Endothelial cell of umbilical vein (primary cell): Measurements from ENCODE around the gene ERG. TPM values are rescaled to one million over a fixed set of nuclear protein-coding genes. Genes with fewer than 3 reads are reported as not detected.

ENCODE experiments used
- BruUV-seq: library from RNA; stranded (reverse); fragments of 400-500 nt; replicated peaks from 2 replicates; lab custom pipeline; 2021; lab: Mats Ljungman, UMichigan
- CTCF ChIA-PET: fragments of 300-600, 350-600 bp; sonication (Branson Sonifier 250); formaldehyde crosslinking; loops from one replicate; lab custom pipeline; 2021; ENCODE audit warnings: antibody characterized with exemption, inconsistent platforms; lab: Charles Lee
- POLR2A ChIA-PET: fragments of 300-600, 350-600 bp; sonication (Branson Sonifier 250); formaldehyde crosslinking; loops from one replicate; lab custom pipeline; 2021; ENCODE audit warnings: antibody characterized with exemption, inconsistent platforms; lab: Charles Lee
- DNase-seq: peaks from one replicate; pipeline ENCODE4 v3.0.0-alpha.2; 2011; ENCODE audit warnings: low read depth, low spot score
- FAIRE-seq: peaks from 2 replicates; lab custom pipeline; 2011; peaks lifted over from hg19 to GRCh38; lab: Jason Lieb, UNC
- H2AFZ ChIP-seq: 2 replicates; pipeline ENCODE4 v1.6.0; 2012; ENCODE audit warnings: low read depth, low read length, control low read depth, inconsistent platforms
- H3K27ac ChIP-seq: 2 replicates; pipeline ENCODE4 v1.5.1; 2011; ENCODE audit warnings: low read depth, mild to moderate bottlenecking, control low read depth, low read length, moderate library complexity; ENCODE audit not compliant: insufficient read depth
- H3K27me3 ChIP-seq, 2 experiments: 2 replicates each; pipeline versions ENCODE4 v1.6.0 to v1.6.1; 2011; ENCODE audit warnings: low read length in 2 of 2, mixed read lengths in 1 of 2; ENCODE audit not compliant: control insufficient read depth in 2 of 2, insufficient read depth in 2 of 2
- H3K36me3 ChIP-seq, 2 experiments: 2 replicates in 1 of 2; 3 replicates in 1 of 2; pipeline ENCODE4 v1.5.1; 2011; ENCODE audit warnings: low read length in 2 of 2, mild to moderate bottlenecking in 1 of 2, moderate library complexity in 1 of 2; ENCODE audit not compliant: control insufficient read depth in 2 of 2, insufficient read depth in 2 of 2; ENCODE audit errors: extremely low read depth in 1 of 2
- H3K4me1 ChIP-seq: 3 replicates; pipeline ENCODE4 v1.5.1; 2011; ENCODE audit warnings: mild to moderate bottlenecking, low read length; ENCODE audit not compliant: control insufficient read depth, insufficient read depth; ENCODE audit errors: extremely low read depth
- H3K4me2 ChIP-seq: 2 replicates; pipeline ENCODE4 v1.6.1; 2011; ENCODE audit warnings: low read length, control low read depth, mixed read lengths; ENCODE audit not compliant: insufficient read depth
- H3K4me3 ChIP-seq, 3 experiments: fragments of 200-600 bp in 1 of 3; sonication (generic), shearing (Covaris generic) in 1 of 3; replicated peaks in 1 of 3; 2 replicates each; pipeline ENCODE4 v1.5.1; 2011 to 2016; ENCODE audit warnings: control low read depth in 3 of 3, low read length in 3 of 3, mild to moderate bottlenecking in 2 of 3, inconsistent platforms in 1 of 3, low read depth in 1 of 3, moderate library complexity in 1 of 3; ENCODE audit not compliant: insufficient read depth in 1 of 3
- H3K79me2 ChIP-seq: 2 replicates; pipeline ENCODE4 v1.6.0; 2012; ENCODE audit warnings: low read length, inconsistent platforms; ENCODE audit not compliant: control insufficient read depth, insufficient read depth
- H3K9ac ChIP-seq: replicated peaks from 2 replicates; pipeline ENCODE3; 2011; ENCODE audit warnings: low read length, control low read depth; ENCODE audit not compliant: insufficient read depth; ENCODE audit errors: extremely low read depth
- H3K9me1 ChIP-seq: replicated peaks from 3 replicates; pipeline ENCODE4 v1.6.0; 2011; ENCODE audit warnings: mild to moderate bottlenecking, low read length; ENCODE audit not compliant: control insufficient read depth, insufficient read depth; ENCODE audit errors: extremely low read depth
- H3K9me3 ChIP-seq: replicated peaks from 2 replicates; pipeline ENCODE4 v1.5.1; 2012; ENCODE audit warnings: low read length, inconsistent platforms; ENCODE audit not compliant: control insufficient read depth, insufficient read depth
- H4K20me1 ChIP-seq: replicated peaks from 2 replicates; pipeline ENCODE3; 2011; ENCODE audit warnings: mild to moderate bottlenecking, low read length; ENCODE audit not compliant: control insufficient read depth, insufficient read depth; ENCODE audit errors: extremely low read depth
- CTCF ChIP-seq, 2 donors: IDR thresholded peaks; 1 replicate in 1 of 2; 2 replicates in 1 of 2; pipeline ENCODE4 v1.5.1; 2011; ENCODE audit warnings: low read length in 2 of 2, mild to moderate bottlenecking in 2 of 2, moderate library complexity in 2 of 2, control low read depth in 1 of 2, inconsistent platforms in 1 of 2, low read depth in 1 of 2; ENCODE audit not compliant: insufficient read depth in 1 of 2; ENCODE audit errors: extremely low read depth in 1 of 2
- EZH2 ChIP-seq: IDR thresholded peaks from 2 replicates; pipeline ENCODE4 v1.6.1; 2012; ENCODE audit warnings: borderline replicate concordance, low read depth, mild to moderate bottlenecking, moderate library complexity, low read length, inconsistent platforms; ENCODE audit not compliant: severe bottlenecking
- FOS ChIP-seq: IDR thresholded peaks from 2 replicates; pipeline ENCODE4 v1.6.1; 2011; ENCODE audit warnings: mild to moderate bottlenecking, low read length, moderate library complexity, borderline replicate concordance; ENCODE audit not compliant: insufficient read depth
- GATA2 ChIP-seq: IDR thresholded peaks from 2 replicates; pipeline ENCODE4 v1.7.0; 2011; ENCODE audit warnings: low read depth, mild to moderate bottlenecking, moderate library complexity, mixed read lengths, low read length; ENCODE audit not compliant: insufficient read length, insufficient read depth
- JUN ChIP-seq: IDR thresholded peaks from 2 replicates; pipeline ENCODE4 v1.6.1; 2011; ENCODE audit warnings: borderline replicate concordance, low read depth; ENCODE audit not compliant: insufficient read length, insufficient read depth
- MYC ChIP-seq: IDR thresholded peaks from one replicate; pipeline ENCODE4 v1.6.1; 2011; ENCODE audit warnings: mild to moderate bottlenecking, low read depth, low read length
- POLR2A ChIP-seq: IDR thresholded peaks from 2 replicates; pipeline ENCODE4 v1.6.1; 2012; ENCODE audit warnings: low read depth, mild to moderate bottlenecking, control low read depth, low read length
- POLR2AphosphoS5 ChIP-seq: IDR thresholded peaks from 2 replicates; pipeline ENCODE4 v1.6.1; 2012; ENCODE audit warnings: low read depth, mild to moderate bottlenecking, control low read depth, low read length, moderate library complexity; ENCODE audit not compliant: insufficient read depth
- dilution Hi-C: fragments of 300-500 bp; cut with MboI; formaldehyde crosslinking; loops from one replicate; pipeline ENCODE4 v1.15.0; 2019; ENCODE audit warnings: low sequenced_read_pairs; ENCODE audit not compliant: extremely low pct_ligation_motif_present
- intact Hi-C: fragments of 100-400 bp; cut with micrococcal nuclease; formaldehyde crosslinking; loops from one replicate; pipeline ENCODE4 v1.10.0; 2022
- polyA plus RNA-seq, 4 experiments: library from polyadenylated mRNA; depleted of rRNA in 3 of 4; stranded (reverse) in 3 of 4; unstranded in 1 of 4; fragments of >200 nt; gene quantifications; 2 replicates each; pipeline versions ENCODE4 v1.2.1 to v1.2.3, GENCODE V29; 2011 to 2012; ENCODE audit warnings: missing spikeins in 1 of 4
- total RNA-seq: library from RNA; stranded (reverse); gene quantifications from 2 replicates; pipeline ENCODE4 v1.2.3, GENCODE V29; 2021
- TF ChIP-seq, protein P1 (sequence below): IDR thresholded peaks from 2 replicates; pipeline ENCODE4 v1.6.1; 2011; ENCODE audit not compliant: insufficient read depth, insufficient read length

The ERG gene
- total and polyA plus RNA-seq, 2 donors (not counting 3 experiments of a cell fraction or from before 2014, with no cell fraction given) = 173 to 210 TPM

- Histone ChIP-seq H2AFZ (no peak overlapping the region), H3K79me2 (no peaks in the 10 kb centered on the region), H3K4me2 (no peak overlapping the region), H3K27ac (no peak overlapping the region), H3K4me1 (no peaks in the 10 kb centered on the region), H3K9ac (no peak overlapping the region), H3K9me3 (no peaks in the 10 kb centered on the region), H3K4me3 (no peak overlapping the region), H3K36me3 (no peaks in the 10 kb centered on the region), H3K27me3 (peaks cover 1 to 3% of the 10 kb centered on the region in 2 experiments), H4K20me1 (no peaks in the 10 kb centered on the region), H3K9me1 (no peaks in the 10 kb centered on the region)
- no peak for DNase-seq
- intact Hi-C loops = no loop called here
- dilution Hi-C loops = no loop called here
- TF ChIP-seq POLR2A (no peak), GATA2 (no peak), MYC (no peak), FOS (no peak), EZH2 (no peak), JUN (no peak)
- TF ChIP-seq, protein P1, sequence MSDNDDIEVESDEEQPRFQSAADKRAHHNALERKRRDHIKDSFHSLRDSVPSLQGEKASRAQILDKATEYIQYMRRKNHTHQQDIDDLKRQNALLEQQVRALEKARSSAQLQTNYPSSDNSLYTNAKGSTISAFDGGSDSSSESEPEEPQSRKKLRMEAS = no peak
- no peak for FAIRE-seq
- ChIA-PET POLR2A (no interaction called here), CTCF (interaction anchor here (0.9 kb wide), 1 partner anchor 180 kb away, joined by 3 read pairs; no protein-coding TSS in a partner anchor)
- BruUV-seq = no TSS peak
Observed at GRCh38 chr21:38531591-38531990, 33.3 kb upstream of the ERG start.

DNA sequence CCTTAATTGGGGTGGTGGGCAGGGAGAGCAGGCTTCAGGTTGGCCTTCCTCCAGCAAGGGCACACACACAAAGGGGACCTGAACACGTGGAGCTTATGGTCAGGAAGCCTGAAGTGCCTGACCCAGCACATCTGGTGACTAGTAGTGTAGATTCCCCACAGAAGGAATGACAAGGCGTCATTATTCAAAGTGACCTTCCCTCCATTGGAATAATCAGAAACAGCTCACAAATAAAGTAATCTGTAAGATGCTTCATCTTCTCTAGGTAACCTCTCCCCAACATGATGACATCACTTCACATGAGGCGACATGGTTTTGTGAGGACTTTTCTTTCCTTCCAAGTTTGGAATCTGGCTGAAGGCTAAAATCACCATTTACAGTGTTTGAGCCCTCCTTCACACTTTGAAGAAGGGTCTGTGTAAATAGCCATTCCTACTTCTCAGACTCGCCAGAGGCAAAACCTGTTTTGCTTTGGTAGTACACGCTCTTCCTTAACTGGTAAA is 32.8 kb upstream of the ERG start:
- POLR2A ChIA-PET = no interaction called here
- no peaks in the 10 kb centered on the region for H4K20me1 ChIP-seq
- no peak overlapping the region for H3K9ac ChIP-seq
- CTCF ChIA-PET = interaction anchor here (0.9 kb wide), 1 partner anchor 181 kb away, joined by 3 read pairs; no protein-coding TSS in a partner anchor
- H2AFZ ChIP-seq = no peak overlapping the region
- no peaks in the 10 kb centered on the region for H3K36me3 ChIP-seq
- BruUV-seq = no TSS peak
- H3K4me1 ChIP-seq = no peaks in the 10 kb centered on the region
- H3K27me3 ChIP-seq = peaks cover 0 to 3% of the 10 kb centered on the region in 2 experiments
- TF ChIP-seq, protein P1 = no peak
- TF ChIP-seq POLR2AphosphoS5 = no peak
- no peak for TF ChIP-seq POLR2A
- TF ChIP-seq CTCF (IDR thresholded peaks at IDR 0.05; ENCODE audit: extremely low read depth in 1 of 2, insufficient read depth in 1 of 2, low read depth in 1 of 2, low read length in 2 of 2) = no peak
- TF ChIP-seq GATA2 = no peak
- TF ChIP-seq EZH2 = no peak
- FAIRE-seq = no peak
- no peaks in the 10 kb centered on the region for H3K9me1 ChIP-seq
- no peaks in the 10 kb centered on the region for H3K9me3 ChIP-seq
- H3K4me2 ChIP-seq = no peak overlapping the region
- dilution Hi-C loops (no loop called here), intact Hi-C loops (no loop called here)
- no peaks in the 10 kb centered on the region for H3K79me2 ChIP-seq
- no peak for DNase-seq
- no peak overlapping the region for H3K27ac ChIP-seq
- no peak overlapping the region for H3K4me3 ChIP-seq
